HG03196 (cell line): ENCODE results near the gene LIG1.

Source experiments
- ATAC-seq: cut with Tn5 transposase; IDR thresholded peaks from one replicate; pipeline ENCODE4 v1.9.1; 2021; ENCODE audit not compliant: unreplicated experiment

LIG1 gene

GRCh38 chr19:48169939-48170803 lies at the start of gene LIG1, which contains the start of gene ZSWIM9:
TSS of gene LIG1 (minus strand) at chr19:48170344. CDS start at chr19:48165566, 4,778 bp downstream.
TSS of gene ZSWIM9 (plus strand) at chr19:48170680. CDS start at chr19:48171803, 1,123 bp downstream.
- peak; percentile 84 for ATAC-seq

DNA sequence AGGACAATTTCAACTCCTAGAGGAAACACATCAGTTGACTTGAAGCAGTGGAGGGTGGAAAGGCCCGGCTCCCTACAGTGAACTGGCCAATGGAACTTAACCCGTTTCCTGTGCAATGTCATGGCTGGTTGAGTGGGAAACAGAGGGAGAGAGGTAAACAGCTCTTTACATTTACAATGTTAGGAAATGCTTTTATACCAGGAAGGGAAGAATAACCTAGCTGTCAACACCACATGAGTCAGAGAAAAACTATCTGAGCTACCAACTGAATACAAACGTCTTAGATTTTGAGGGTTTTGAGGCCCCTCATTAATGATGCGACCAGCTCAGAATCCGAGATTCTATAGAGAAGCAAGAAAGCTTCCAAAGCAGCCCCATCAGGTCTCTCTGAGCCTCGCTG lies 48.9 kb upstream of the LIG1 start:
- no peak for ATAC-seq

DNA sequence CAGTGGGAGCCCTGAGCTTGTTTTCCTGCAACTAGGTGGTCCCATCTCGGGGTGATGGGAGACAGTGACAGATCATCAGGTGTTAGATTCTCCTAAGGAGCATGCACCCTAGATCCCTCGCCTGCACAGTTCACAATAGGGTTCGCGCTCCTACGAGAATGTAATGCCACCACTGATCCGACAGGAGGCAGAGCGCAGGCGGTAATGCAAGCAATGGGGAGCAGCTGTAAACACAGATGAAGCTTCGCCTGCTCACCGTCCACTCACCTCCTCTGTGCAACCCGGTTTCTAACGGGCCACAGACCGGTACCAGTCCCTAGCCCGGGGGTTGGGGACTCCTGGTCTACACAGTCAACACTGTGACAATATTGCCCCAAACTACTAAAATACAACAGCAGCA lies 46.8 kb upstream of the LIG1 start:
- no peak for ATAC-seq

DNA sequence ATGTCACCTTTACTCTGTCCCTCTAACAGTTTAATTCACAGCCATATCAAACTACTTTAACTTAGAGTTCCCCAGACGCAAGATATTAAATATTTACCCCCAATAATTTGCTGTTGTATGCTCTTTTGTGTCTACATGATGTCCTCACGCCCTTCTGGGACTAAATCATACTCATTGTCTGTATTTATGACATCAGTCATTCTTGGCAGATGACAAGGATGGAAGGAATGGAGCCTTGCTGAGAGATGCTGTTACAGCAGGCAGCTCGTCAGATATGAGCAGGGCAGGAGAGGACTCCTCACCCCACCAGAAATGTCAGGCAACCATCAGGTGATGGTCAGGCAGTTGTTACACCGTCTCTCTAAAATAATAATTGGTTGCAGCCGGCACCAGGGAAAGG lies 43.8 kb upstream of the LIG1 start:
- no peak for ATAC-seq

GRCh38 chr19:48210005-48210404 lies 39.9 kb upstream of the LIG1 start:
- ATAC-seq: no peak

- no peak for ATAC-seq
These were observed 36.4 kb upstream of the LIG1 start for GRCh38 chr19:48206397-48207093.

- ATAC-seq: peak; percentile 90
These were observed 33.9 kb upstream of the LIG1 start for GRCh38 chr19:48203794-48204628.

GRCh38 chr19:48203222-48203793 lies 33.2 kb upstream of the LIG1 start:
- ATAC-seq: no peak

DNA sequence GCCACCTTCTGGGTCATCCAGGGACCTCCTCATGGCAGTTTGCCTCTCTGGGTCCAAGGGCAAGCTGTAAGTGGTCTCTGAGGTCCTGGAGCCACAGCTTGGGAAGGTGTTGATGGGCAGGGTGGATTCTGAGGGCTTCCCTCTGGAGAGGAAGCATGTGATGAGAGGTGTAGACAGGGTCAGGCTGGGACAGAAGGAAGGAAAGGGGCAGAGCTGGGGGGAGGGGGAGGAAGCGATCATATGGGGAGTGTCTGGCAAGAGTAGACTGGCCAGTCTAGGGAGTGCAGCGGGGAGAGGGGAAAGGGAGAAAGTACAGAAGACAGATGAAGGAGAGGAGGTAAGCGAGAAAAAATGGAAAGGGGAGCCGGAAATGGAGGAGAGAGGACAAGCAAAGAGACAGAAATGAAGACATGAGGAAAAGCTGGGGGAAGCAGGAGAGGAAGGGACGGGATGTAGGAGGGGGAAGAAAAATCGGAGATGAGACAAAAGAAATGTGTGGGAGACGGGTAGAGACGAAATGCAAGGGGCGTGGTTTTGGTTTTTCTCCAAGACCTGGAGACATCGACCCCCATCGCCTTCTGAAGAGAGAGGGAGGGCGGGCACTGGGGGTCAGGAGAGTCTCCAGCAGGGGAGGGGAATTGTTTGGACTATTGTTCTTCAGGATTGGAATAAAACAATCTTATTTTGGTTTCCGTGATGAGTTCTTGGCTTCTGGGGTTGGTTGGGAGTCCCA lies 27.0 kb upstream of the LIG1 start:
- ATAC-seq: no peak

- ATAC-seq: no peak
These were observed 26.2 kb upstream of the LIG1 start for GRCh38 chr19:48196321-48196763.

GRCh38 chr19:48194844-48195830 lies 25.0 kb upstream of the LIG1 start:
- ATAC-seq: no peak

DNA sequence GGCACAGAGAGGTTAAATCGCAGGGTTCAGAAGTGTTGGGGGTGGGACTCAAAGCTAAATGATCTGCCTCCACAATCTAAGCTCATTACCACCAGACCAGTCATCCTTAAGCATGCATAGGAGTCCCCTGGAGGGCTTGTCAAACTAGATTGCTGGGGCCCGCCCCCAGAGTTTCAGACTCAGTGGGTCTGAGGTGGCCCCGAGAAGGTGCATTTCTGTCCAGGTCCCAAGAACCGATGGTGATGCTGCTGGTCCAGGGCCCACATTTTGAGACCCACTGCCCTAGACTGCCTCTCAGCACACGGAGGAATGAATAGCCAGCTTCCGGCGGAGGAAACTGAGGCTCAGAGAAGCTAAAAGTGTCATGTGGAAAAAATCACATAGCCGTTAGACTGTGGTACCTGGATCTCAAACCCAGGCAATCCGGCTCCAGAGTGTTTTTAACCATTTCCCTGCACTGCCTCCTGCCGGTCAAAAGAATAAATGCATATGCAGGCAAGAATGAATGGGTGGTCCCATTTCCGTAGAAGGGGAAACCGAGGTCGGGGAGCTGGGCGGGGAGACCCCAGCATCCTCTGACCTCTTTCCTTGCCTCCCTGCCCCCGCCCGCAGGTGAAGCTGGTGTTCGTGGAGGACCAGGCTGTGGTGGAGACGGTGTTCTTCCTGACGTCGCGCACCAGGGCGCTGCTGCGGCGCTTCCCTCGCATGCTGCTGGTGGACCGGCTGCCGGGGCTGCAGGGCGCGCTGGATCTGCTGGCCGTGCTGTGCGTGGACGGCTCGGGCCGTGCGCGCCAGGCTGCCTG lies 24.1 kb upstream of the LIG1 start:
- ATAC-seq: no peak

- ATAC-seq: no peak
These were observed 22.6 kb upstream of the LIG1 start for GRCh38 chr19:48192750-48193149.

GRCh38 chr19:48190885-48191284 lies 20.7 kb upstream of the LIG1 start:
- ATAC-seq: no peak

DNA sequence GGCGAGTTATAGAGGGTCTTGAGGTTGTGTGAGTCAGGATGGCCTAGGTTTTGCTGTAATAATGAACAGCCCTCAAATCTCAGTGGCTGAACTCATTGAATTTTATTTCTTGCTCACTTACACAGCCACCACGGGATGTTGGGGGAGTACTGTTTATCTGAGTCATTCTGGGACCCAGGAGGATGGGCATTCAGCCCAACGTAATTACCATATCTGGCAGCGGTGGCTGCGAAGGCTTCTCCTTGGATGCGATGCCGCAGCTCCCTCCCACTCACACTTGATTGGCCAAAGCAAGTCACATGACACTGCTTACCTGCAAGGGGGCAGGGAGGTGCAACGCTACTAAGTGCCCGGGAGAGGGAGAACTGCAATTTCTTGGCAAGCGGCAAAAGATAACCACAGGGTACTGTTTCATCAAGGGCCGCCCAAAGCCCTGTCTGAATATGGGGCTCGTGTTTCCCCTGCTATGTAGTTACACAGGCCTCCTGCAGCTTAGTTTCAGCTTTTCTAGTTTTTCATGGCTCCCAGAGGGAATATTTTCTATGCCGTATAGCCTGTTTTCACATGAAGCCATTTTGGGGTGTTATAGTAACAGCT lies 20.2 kb upstream of the LIG1 start:
- no peak for ATAC-seq

GRCh38 chr19:48186541-48186991 lies 16.4 kb upstream of the LIG1 start:
- peak; percentile 53 for ATAC-seq

- peak; percentile 41 for ATAC-seq
These were observed 15.9 kb upstream of the LIG1 start for GRCh38 chr19:48186015-48186414.

GRCh38 chr19:48183356-48183755 lies 13.2 kb upstream of the LIG1 start:
- ATAC-seq: no peak
